ENCODE results near the gene STK17B.
A peak's percentile ranks its signal among the peaks of the same experiment; 100 is the strongest.

STK17B gene

GRCh38 chr2:196183528-196184231 lies 12.3 kb upstream of the STK17B start:
- no peak for DNase-seq

GRCh38 chr2:196183172-196183473 lies 11.7 kb upstream of the STK17B start:
- DNase-seq = no peak

- DNase-seq = peak; percentile 20 to 34
These were observed 11.2 kb upstream of the STK17B start for GRCh38 chr2:196182439-196183171.

- DNase-seq = no peak
These were observed 10.1 kb upstream of the STK17B start for GRCh38 chr2:196181484-196181883.

GRCh38 chr2:196177124-196177523 lies 5.7 kb upstream of the STK17B start:
- no peak for DNase-seq

GRCh38 chr2:196176142-196176738 lies 4.9 kb upstream of the STK17B start:
- DNase-seq = no peak

GRCh38 chr2:196174404-196174803 lies 3.0 kb upstream of the STK17B start:
- no peak for DNase-seq

GRCh38 chr2:196173505-196173904 lies 2.1 kb upstream of the STK17B start:
- DNase-seq = no peak

- no peak for DNase-seq
These were observed 1.6 kb upstream of the STK17B start for GRCh38 chr2:196172951-196173350.

GRCh38 chr2:196171946-196172345 lies 568 bp upstream of the STK17B start:
- peak; percentile 55 to 61 for DNase-seq

- DNase-seq = no peak
These were observed 651 bp downstream of the STK17B start for GRCh38 chr2:196170606-196171247.

- DNase-seq = peak; percentile 51 to 60
These were observed 1.2 kb downstream of the STK17B start for GRCh38 chr2:196170213-196170605.

GRCh38 chr2:196169516-196169915 lies 1.9 kb downstream of the STK17B start:
- peak; percentile 19 to 25 for DNase-seq

- peak in 1 of 2 experiments; percentile 8 for DNase-seq
These were observed 3.2 kb downstream of the STK17B start for GRCh38 chr2:196168181-196168580.

GRCh38 chr2:196167666-196168065 lies 3.7 kb downstream of the STK17B start:
- no peak for DNase-seq

GRCh38 chr2:196166876-196167275 lies 4.5 kb downstream of the STK17B start:
- peak; percentile 43 to 45 for DNase-seq

- DNase-seq = no peak
These were observed 6.4 kb downstream of the STK17B start for GRCh38 chr2:196165016-196165415.

- no peak for DNase-seq
These were observed 8.1 kb downstream of the STK17B start for GRCh38 chr2:196163285-196163684.

GRCh38 chr2:196162586-196163175 lies 8.7 kb downstream of the STK17B start:
- DNase-seq = no peak

- peak; percentile 16 to 17 for DNase-seq
These were observed 10.4 kb downstream of the STK17B start for GRCh38 chr2:196160946-196161345.

GRCh38 chr2:196160101-196160500 lies 11.3 kb downstream of the STK17B start:
- DNase-seq = peak; percentile 97 to 99

GRCh38 chr2:196159221-196159892 lies 12.0 kb downstream of the STK17B start:
- no peak for DNase-seq

GRCh38 chr2:196155575-196155974 lies 15.8 kb downstream of the STK17B start:
- DNase-seq = no peak

All from AML-193 (cell line).